ENCODE results near the gene SYF2. TPM values are rescaled to one million over a fixed set of nuclear protein-coding genes. Genes with fewer than 3 reads are reported as not detected.
A peak's percentile ranks its signal among the peaks of the same experiment; 100 is the strongest.

The SYF2 gene
- total and polyA plus RNA-seq, 2 of the 13 experiments (the other 11 are each of a cell fraction or from before 2014, with no cell fraction given) = 17.8 to 34.1 TPM

DNA sequence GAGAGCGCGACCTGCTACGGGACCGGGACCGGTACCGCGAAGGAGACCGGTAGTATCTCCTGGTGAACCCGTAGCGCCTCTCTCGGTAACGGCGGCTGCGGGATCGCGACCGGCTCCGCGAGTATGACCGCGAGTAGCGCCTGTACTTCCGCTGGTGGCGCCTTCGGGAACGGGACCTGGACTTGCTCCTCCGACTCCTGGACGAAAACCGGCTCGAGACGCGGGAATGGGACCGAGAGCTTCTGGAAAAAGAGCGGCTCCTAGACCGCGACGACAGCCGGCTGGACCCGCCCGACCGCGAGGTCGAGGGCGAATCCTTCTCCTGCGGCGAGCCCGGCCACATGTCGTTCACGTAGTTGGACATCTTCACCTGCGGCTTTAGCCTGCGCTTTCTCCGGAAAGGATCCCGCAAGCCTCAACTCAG lies 14.3 kb upstream of the SYF2 start (continued):
- TF ChIP-seq ZNF501 (CRISPR knock-in tag; IDR thresholded peaks at IDR 0.05) (0 out of 2 replicates have a peak, but pooled peaks have one; percentile 11), MEIS1 (CRISPR knock-in tag; IDR thresholded peaks at IDR 0.05; ENCODE audit: borderline replicate concordance) (no peak), PAX8 (CRISPR knock-in tag; IDR thresholded peaks at IDR 0.05; ENCODE audit: borderline replicate concordance) (no peak), ZBTB8A (CRISPR knock-in tag; IDR thresholded peaks at IDR 0.05; ENCODE audit: borderline replicate concordance, low read depth) (0 out of 2 replicates have a peak, but pooled peaks have one; percentile 40), ZNF562 (CRISPR knock-in tag; IDR thresholded peaks at IDR 0.05; ENCODE audit: borderline replicate concordance) (no peak), RBAK (CRISPR knock-in tag; IDR thresholded peaks at IDR 0.05) (no peak), PPARG (CRISPR knock-in tag; conservative IDR thresholded peaks at IDR 0.05) (no peak), RORA (CRISPR knock-in tag; IDR thresholded peaks at IDR 0.05) (no peak), ZNF33B (CRISPR knock-in tag; IDR thresholded peaks at IDR 0.05) (no peak), FOXA1 (IDR thresholded peaks at IDR 0.05) (no peak), FOXA1 (CRISPR knock-in tag; IDR thresholded peaks at IDR 0.05) (no peak), KAT7 (CRISPR knock-in tag; IDR thresholded peaks at IDR 0.05; ENCODE audit: borderline replicate concordance) (peak; percentile 86; the same call in 1 of the 2 replicates), SYNCRIP (IDR thresholded peaks at IDR 0.05; ENCODE audit: insufficient read depth, low read depth, low read length) (no peak)
- TF ChIP-seq, protein P1, sequence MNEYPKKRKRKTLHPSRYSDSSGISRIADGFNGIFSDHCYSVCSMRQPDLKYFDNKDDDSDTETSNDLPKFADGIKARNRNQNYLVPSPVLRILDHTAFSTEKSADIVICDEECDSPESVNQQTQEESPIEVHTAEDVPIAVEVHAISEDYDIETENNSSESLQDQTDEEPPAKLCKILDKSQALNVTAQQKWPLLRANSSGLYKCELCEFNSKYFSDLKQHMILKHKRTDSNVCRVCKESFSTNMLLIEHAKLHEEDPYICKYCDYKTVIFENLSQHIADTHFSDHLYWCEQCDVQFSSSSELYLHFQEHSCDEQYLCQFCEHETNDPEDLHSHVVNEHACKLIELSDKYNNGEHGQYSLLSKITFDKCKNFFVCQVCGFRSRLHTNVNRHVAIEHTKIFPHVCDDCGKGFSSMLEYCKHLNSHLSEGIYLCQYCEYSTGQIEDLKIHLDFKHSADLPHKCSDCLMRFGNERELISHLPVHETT (CRISPR knock-in tag; conservative IDR thresholded peaks at IDR 0.05) = no peak
- TF ChIP-seq, protein P2, sequence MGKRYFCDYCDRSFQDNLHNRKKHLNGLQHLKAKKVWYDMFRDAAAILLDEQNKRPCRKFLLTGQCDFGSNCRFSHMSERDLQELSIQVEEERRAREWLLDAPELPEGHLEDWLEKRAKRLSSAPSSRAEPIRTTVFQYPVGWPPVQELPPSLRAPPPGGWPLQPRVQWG (CRISPR knock-in tag; IDR thresholded peaks at IDR 0.05; ENCODE audit: borderline replicate concordance, low read depth) = no peak
- TF ChIP-seq, protein P3, sequence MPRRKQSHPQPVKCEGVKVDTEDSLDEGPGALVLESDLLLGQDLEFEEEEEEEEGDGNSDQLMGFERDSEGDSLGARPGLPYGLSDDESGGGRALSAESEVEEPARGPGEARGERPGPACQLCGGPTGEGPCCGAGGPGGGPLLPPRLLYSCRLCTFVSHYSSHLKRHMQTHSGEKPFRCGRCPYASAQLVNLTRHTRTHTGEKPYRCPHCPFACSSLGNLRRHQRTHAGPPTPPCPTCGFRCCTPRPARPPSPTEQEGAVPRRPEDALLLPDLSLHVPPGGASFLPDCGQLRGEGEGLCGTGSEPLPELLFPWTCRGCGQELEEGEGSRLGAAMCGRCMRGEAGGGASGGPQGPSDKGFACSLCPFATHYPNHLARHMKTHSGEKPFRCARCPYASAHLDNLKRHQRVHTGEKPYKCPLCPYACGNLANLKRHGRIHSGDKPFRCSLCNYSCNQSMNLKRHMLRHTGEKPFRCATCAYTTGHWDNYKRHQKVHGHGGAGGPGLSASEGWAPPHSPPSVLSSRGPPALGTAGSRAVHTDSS (CRISPR knock-in tag; conservative IDR thresholded peaks at IDR 0.05) = no peak
- TF ChIP-seq, protein P4, sequence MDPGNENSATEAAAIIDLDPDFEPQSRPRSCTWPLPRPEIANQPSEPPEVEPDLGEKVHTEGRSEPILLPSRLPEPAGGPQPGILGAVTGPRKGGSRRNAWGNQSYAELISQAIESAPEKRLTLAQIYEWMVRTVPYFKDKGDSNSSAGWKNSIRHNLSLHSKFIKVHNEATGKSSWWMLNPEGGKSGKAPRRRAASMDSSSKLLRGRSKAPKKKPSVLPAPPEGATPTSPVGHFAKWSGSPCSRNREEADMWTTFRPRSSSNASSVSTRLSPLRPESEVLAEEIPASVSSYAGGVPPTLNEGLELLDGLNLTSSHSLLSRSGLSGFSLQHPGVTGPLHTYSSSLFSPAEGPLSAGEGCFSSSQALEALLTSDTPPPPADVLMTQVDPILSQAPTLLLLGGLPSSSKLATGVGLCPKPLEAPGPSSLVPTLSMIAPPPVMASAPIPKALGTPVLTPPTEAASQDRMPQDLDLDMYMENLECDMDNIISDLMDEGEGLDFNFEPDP (CRISPR knock-in tag; conservative IDR thresholded peaks at IDR 0.05) = 0 out of 2 replicates have a peak, but pooled peaks have one; percentile 90
- TF ChIP-seq, protein P5, sequence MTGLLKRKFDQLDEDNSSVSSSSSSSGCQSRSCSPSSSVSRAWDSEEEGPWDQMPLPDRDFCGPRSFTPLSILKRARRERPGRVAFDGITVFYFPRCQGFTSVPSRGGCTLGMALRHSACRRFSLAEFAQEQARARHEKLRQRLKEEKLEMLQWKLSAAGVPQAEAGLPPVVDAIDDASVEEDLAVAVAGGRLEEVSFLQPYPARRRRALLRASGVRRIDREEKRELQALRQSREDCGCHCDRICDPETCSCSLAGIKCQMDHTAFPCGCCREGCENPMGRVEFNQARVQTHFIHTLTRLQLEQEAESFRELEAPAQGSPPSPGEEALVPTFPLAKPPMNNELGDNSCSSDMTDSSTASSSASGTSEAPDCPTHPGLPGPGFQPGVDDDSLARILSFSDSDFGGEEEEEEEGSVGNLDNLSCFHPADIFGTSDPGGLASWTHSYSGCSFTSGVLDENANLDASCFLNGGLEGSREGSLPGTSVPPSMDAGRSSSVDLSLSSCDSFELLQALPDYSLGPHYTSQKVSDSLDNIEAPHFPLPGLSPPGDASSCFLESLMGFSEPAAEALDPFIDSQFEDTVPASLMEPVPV (CRISPR knock-in tag; IDR thresholded peaks at IDR 0.05) = peak; percentile 17; the same call in 1 of the 2 replicates
- TF ChIP-seq, protein P6, sequence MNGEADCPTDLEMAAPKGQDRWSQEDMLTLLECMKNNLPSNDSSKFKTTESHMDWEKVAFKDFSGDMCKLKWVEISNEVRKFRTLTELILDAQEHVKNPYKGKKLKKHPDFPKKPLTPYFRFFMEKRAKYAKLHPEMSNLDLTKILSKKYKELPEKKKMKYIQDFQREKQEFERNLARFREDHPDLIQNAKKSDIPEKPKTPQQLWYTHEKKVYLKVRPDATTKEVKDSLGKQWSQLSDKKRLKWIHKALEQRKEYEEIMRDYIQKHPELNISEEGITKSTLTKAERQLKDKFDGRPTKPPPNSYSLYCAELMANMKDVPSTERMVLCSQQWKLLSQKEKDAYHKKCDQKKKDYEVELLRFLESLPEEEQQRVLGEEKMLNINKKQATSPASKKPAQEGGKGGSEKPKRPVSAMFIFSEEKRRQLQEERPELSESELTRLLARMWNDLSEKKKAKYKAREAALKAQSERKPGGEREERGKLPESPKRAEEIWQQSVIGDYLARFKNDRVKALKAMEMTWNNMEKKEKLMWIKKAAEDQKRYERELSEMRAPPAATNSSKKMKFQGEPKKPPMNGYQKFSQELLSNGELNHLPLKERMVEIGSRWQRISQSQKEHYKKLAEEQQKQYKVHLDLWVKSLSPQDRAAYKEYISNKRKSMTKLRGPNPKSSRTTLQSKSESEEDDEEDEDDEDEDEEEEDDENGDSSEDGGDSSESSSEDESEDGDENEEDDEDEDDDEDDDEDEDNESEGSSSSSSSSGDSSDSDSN (CRISPR knock-in tag; IDR thresholded peaks at IDR 0.05) = peak; percentile 55; the same call in 1 of the 2 replicates
- TF ChIP-seq, protein P7, sequence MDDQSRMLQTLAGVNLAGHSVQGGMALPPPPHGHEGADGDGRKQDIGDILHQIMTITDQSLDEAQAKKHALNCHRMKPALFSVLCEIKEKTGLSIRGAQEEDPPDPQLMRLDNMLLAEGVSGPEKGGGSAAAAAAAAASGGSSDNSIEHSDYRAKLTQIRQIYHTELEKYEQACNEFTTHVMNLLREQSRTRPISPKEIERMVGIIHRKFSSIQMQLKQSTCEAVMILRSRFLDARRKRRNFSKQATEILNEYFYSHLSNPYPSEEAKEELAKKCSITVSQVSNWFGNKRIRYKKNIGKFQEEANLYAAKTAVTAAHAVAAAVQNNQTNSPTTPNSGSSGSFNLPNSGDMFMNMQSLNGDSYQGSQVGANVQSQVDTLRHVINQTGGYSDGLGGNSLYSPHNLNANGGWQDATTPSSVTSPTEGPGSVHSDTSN (CRISPR knock-in tag; IDR thresholded peaks at IDR 0.05; ENCODE audit: borderline replicate concordance) = no peak

Data from HepG2 (cell line).